Measurements from ENCODE around the gene DPH3.

DNA sequence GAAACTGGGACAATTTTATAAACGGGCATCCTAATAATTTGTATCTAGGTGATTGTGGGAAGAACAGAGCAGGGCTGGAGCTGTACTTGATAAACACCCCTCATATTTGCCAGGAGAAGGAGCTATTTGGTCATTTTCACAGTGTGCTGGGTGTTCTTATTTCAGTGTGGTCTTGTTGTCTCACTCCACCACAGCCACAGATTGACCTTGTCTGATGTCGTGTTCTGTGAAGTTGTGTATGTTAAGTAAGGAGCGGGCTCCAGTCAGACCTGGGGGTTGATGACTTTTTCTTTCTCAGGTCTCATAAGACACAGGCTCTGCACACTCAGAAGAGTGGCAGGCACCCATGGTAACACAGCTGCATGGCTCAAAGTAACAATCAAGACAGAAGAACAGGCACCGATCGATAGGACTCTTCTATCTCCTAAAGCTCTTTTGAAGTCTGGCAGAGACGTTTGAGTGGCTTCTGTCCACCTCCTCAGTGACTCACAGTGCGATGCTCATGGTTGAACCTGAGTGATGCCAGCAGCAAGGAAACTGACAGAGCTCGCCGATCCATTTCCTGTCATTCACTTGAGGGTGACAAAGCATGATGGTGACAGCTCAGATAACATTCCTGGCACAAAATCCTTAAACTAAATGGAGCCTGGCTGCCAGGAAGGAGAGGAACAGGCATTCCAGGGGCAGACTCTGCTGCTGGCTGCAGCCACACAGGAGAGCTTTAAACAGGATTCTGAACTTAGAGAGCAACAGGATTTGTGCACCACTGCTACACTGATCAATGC is 20.8 kb downstream of the DPH3 start:
- TF ChIP-seq POLR2A (IDR thresholded peaks at IDR 0.05): no peak
- TF ChIP-seq, protein P1, sequence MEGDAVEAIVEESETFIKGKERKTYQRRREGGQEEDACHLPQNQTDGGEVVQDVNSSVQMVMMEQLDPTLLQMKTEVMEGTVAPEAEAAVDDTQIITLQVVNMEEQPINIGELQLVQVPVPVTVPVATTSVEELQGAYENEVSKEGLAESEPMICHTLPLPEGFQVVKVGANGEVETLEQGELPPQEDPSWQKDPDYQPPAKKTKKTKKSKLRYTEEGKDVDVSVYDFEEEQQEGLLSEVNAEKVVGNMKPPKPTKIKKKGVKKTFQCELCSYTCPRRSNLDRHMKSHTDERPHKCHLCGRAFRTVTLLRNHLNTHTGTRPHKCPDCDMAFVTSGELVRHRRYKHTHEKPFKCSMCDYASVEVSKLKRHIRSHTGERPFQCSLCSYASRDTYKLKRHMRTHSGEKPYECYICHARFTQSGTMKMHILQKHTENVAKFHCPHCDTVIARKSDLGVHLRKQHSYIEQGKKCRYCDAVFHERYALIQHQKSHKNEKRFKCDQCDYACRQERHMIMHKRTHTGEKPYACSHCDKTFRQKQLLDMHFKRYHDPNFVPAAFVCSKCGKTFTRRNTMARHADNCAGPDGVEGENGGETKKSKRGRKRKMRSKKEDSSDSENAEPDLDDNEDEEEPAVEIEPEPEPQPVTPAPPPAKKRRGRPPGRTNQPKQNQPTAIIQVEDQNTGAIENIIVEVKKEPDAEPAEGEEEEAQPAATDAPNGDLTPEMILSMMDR (IDR thresholded peaks at IDR 0.05): no peak
